HEK293 (cell line): ENCODE data around the gene LONRF2.

Experiments
- GLI4 ChIP-seq: fragments of 450-650 bp; formaldehyde crosslinking; IDR thresholded peaks from 2 replicates; pipeline ENCODE4 v1.5.1; 2016; ENCODE audit warnings: missing biosample characterization, missing genetic modification characterization
- IKZF3 ChIP-seq: fragments of 450-650 bp; IDR thresholded peaks from 2 replicates; pipeline ENCODE4 v1.5.0; 2018; ENCODE audit warnings: missing biosample characterization, mild to moderate bottlenecking, missing genetic modification characterization, moderate library complexity
- KLF1 ChIP-seq: fragments of 450-650 bp; formaldehyde crosslinking; IDR thresholded peaks from 2 replicates; pipeline ENCODE4 v1.5.1; 2016; ENCODE audit warnings: missing biosample characterization, missing genetic modification characterization
- MEIS1 ChIP-seq: sonication (generic); formaldehyde crosslinking; IDR thresholded peaks from 2 replicates; pipeline ENCODE4 v1.8.1; 2022; ENCODE audit warnings: missing genetic modification reagents, mild to moderate bottlenecking, borderline replicate concordance
- OVOL3 ChIP-seq: fragments of 450-650 bp; formaldehyde crosslinking; IDR thresholded peaks from 2 replicates; pipeline ENCODE4 v1.5.1; 2016; ENCODE audit warnings: missing biosample characterization, missing genetic modification characterization
- REPIN1 ChIP-seq: fragments of 450-650 bp; formaldehyde crosslinking; IDR thresholded peaks from 2 replicates; pipeline ENCODE4 v1.5.1; 2017; ENCODE audit warnings: missing biosample characterization, missing genetic modification characterization, low read depth
- SCRT1 ChIP-seq: fragments of 450-650 bp; formaldehyde crosslinking; IDR thresholded peaks from 2 replicates; pipeline ENCODE4 v1.5.1; 2016; ENCODE audit warnings: missing biosample characterization, missing genetic modification characterization, borderline replicate concordance
- SP2 ChIP-seq: fragments of 450-650 bp; formaldehyde crosslinking; IDR thresholded peaks from 2 replicates; pipeline ENCODE4 v1.5.1; 2016; ENCODE audit warnings: missing biosample characterization, missing genetic modification characterization
- SP3 ChIP-seq: fragments of 450-650 bp; formaldehyde crosslinking; IDR thresholded peaks from 2 replicates; pipeline ENCODE4 v1.5.1; 2016; ENCODE audit warnings: missing biosample characterization, missing genetic modification characterization
- TRIM28 ChIP-seq: IDR thresholded peaks from 2 replicates; pipeline ENCODE4 v1.6.1; 2011; ENCODE audit warnings: low read length, control low read depth, borderline replicate concordance
- ZBTB48 ChIP-seq: fragments of 450-650 bp; formaldehyde crosslinking; IDR thresholded peaks from 2 replicates; pipeline ENCODE4 v1.5.1; 2016; ENCODE audit warnings: missing biosample characterization, missing genetic modification characterization
- ZBTB8A ChIP-seq: fragments of 450-650 bp; formaldehyde crosslinking; IDR thresholded peaks from 2 replicates; pipeline ENCODE4 v1.5.1; 2016; ENCODE audit warnings: missing biosample characterization, missing genetic modification characterization
- ZIC2 ChIP-seq: fragments of 450-650 bp; formaldehyde crosslinking; IDR thresholded peaks from 2 replicates; pipeline ENCODE4 v1.5.1; 2016; ENCODE audit warnings: missing biosample characterization, missing genetic modification characterization
- ZNF140 ChIP-seq: fragments of 450-650 bp; formaldehyde crosslinking; IDR thresholded peaks from 2 replicates; pipeline ENCODE4 v1.5.1; 2016; ENCODE audit warnings: missing biosample characterization, missing genetic modification characterization
- ZNF184 ChIP-seq: fragments of 450-650 bp; IDR thresholded peaks from 2 replicates; pipeline ENCODE4 v1.5.1; 2018; ENCODE audit warnings: missing biosample characterization, mild to moderate bottlenecking, missing genetic modification characterization
- ZNF214 ChIP-seq: fragments of 450-650 bp; formaldehyde crosslinking; IDR thresholded peaks from 2 replicates; pipeline ENCODE4 v1.5.1; 2017; ENCODE audit warnings: missing biosample characterization, mild to moderate bottlenecking, missing genetic modification characterization, borderline replicate concordance
- ZNF239 ChIP-seq: fragments of 450-650 bp; formaldehyde crosslinking; IDR thresholded peaks from 2 replicates; pipeline ENCODE4 v1.5.1; 2016; ENCODE audit warnings: missing biosample characterization, missing genetic modification characterization
- ZNF311 ChIP-seq: fragments of 450-650 bp; formaldehyde crosslinking; IDR thresholded peaks from 2 replicates; pipeline ENCODE4 v1.5.1; 2017; ENCODE audit warnings: missing biosample characterization, missing genetic modification characterization, borderline replicate concordance
- ZNF341 ChIP-seq: fragments of 450-650 bp; formaldehyde crosslinking; IDR thresholded peaks from 2 replicates; pipeline ENCODE4; 2016; ENCODE audit warnings: low read depth, missing biosample characterization, missing genetic modification characterization
- ZNF433 ChIP-seq: fragments of 450-650 bp; formaldehyde crosslinking; IDR thresholded peaks from 2 replicates; pipeline ENCODE4 v1.5.1; 2016; ENCODE audit warnings: missing biosample characterization, missing genetic modification characterization, low read depth
- ZNF48 ChIP-seq: fragments of 450-650 bp; formaldehyde crosslinking; IDR thresholded peaks from 2 replicates; pipeline ENCODE4 v1.5.1; 2016; ENCODE audit warnings: missing biosample characterization, missing genetic modification characterization
- ZNF560 ChIP-seq: fragments of 450-650 bp; formaldehyde crosslinking; IDR thresholded peaks from 2 replicates; pipeline ENCODE4 v1.5.1; 2017; ENCODE audit warnings: missing biosample characterization, missing genetic modification characterization, borderline replicate concordance
- ZNF596 ChIP-seq: fragments of 450-650 bp; IDR thresholded peaks from 2 replicates; pipeline ENCODE4 v1.5.0; 2018; ENCODE audit warnings: missing biosample characterization, mild to moderate bottlenecking, missing genetic modification characterization, moderate library complexity
- ZNF600 ChIP-seq: fragments of 450-650 bp; formaldehyde crosslinking; IDR thresholded peaks from 2 replicates; pipeline ENCODE4 v1.5.1; 2016; ENCODE audit warnings: missing biosample characterization, missing genetic modification characterization
- ZNF621 ChIP-seq: fragments of 450-650 bp; formaldehyde crosslinking; IDR thresholded peaks from 2 replicates; pipeline ENCODE4 v1.5.1; 2017; ENCODE audit warnings: missing biosample characterization, missing genetic modification characterization
- ZNF645 ChIP-seq: fragments of 450-650 bp; formaldehyde crosslinking; IDR thresholded peaks from 2 replicates; pipeline ENCODE4; 2016; ENCODE audit warnings: missing biosample characterization, missing genetic modification characterization
- ZNF747 ChIP-seq: fragments of 450-650 bp; formaldehyde crosslinking; IDR thresholded peaks from 2 replicates; pipeline ENCODE4 v1.5.1; 2016; ENCODE audit warnings: missing biosample characterization, missing genetic modification characterization
- ZNF76 ChIP-seq: fragments of 450-650 bp; formaldehyde crosslinking; IDR thresholded peaks from 2 replicates; pipeline ENCODE4; 2016; ENCODE audit warnings: low read depth, missing biosample characterization, missing genetic modification characterization, borderline replicate concordance
- ZNF776 ChIP-seq: fragments of 450-650 bp; formaldehyde crosslinking; IDR thresholded peaks from 2 replicates; pipeline ENCODE4 v1.5.0; 2017; ENCODE audit warnings: missing biosample characterization, missing genetic modification characterization, borderline replicate concordance
- ZSCAN30 ChIP-seq: fragments of 450-650 bp; IDR thresholded peaks from 2 replicates; pipeline ENCODE4 v1.5.1; 2018; ENCODE audit warnings: missing biosample characterization, mild to moderate bottlenecking, missing genetic modification characterization, moderate library complexity
- ZSCAN4 ChIP-seq: fragments of 450-650 bp; formaldehyde crosslinking; IDR thresholded peaks from 2 replicates; pipeline ENCODE4 v1.5.1; 2017; ENCODE audit warnings: missing biosample characterization, missing genetic modification characterization
- TF ChIP-seq, protein P1 (sequence below): fragments of 450-650 bp; formaldehyde crosslinking; IDR thresholded peaks from 2 replicates; pipeline ENCODE4 v1.5.1; 2016; ENCODE audit warnings: missing biosample characterization, missing genetic modification characterization, low read depth
- TF ChIP-seq, protein P2 (sequence below): fragments of 450-650 bp; formaldehyde crosslinking; IDR thresholded peaks from 2 replicates; pipeline ENCODE4 v1.5.1; 2016; ENCODE audit warnings: missing biosample characterization, missing genetic modification characterization, borderline replicate concordance
- TF ChIP-seq, protein P3 (sequence below): fragments of 450-650 bp; formaldehyde crosslinking; IDR thresholded peaks from 2 replicates; pipeline ENCODE4 v1.5.1; 2017; ENCODE audit warnings: missing biosample characterization, missing genetic modification characterization

The LONRF2 gene

DNA sequence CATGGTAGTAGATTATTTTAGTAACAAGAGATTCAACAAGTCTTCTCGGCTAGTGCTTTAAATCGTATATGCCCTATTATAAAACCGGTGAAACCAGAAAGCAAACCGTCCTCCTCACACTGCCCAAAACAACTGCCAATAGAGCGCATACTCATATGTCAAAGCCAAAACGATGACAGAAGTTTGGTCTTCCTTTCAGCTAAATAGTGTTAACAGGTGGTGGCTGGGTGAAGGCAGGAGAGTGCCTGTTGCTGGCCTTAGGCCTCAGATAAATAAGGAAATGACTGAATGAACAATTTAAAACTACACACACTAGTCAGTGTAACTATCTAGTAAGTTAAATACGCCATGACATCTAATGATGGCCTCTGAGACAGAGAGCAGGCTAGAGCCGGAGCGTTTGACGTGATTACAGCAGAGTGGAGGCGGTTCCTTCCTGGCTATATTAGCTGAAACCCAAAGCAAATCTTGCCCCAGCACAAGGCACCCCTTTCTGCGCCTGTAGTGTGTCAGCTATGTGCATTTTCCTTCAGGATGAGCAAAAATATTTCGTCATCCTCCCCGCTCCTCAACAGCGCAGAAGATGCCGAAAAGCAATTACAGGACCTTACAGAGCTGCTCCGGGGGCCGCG is 1.6 kb downstream of the LONRF2 start (continued):
- no peak for TF ChIP-seq KLF1 (tag by site-specific recombination)
- TF ChIP-seq ZNF433 (tag by site-specific recombination) = no peak
- TF ChIP-seq ZNF48 (tag by site-specific recombination) = no peak
- no peak for TF ChIP-seq ZNF560 (tag by site-specific recombination)
- TF ChIP-seq ZNF621 (tag by site-specific recombination) = no peak
- no peak for TF ChIP-seq GLI4 (tag by site-specific recombination)
- TF ChIP-seq SP3 (tag by site-specific recombination) = 0 out of 2 replicates have a peak, but pooled peaks have one; percentile 22
- TF ChIP-seq ZNF776 (tag by site-specific recombination) = no peak
- TF ChIP-seq ZIC2 (tag by site-specific recombination) = no peak
- peak; percentile 53 for TF ChIP-seq ZNF341 (tag by site-specific recombination)
- TF ChIP-seq SP2 = no peak
- TF ChIP-seq, protein P1, sequence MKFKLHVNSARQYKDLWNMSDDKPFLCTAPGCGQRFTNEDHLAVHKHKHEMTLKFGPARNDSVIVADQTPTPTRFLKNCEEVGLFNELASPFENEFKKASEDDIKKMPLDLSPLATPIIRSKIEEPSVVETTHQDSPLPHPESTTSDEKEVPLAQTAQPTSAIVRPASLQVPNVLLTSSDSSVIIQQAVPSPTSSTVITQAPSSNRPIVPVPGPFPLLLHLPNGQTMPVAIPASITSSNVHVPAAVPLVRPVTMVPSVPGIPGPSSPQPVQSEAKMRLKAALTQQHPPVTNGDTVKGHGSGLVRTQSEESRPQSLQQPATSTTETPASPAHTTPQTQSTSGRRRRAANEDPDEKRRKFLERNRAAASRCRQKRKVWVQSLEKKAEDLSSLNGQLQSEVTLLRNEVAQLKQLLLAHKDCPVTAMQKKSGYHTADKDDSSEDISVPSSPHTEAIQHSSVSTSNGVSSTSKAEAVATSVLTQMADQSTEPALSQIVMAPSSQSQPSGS (tag by site-specific recombination) = 0 out of 2 replicates have a peak, but pooled peaks have one; percentile 6
- no peak for TF ChIP-seq ZNF140
- TF ChIP-seq ZNF596 = no peak
- TF ChIP-seq ZBTB8A (tag by site-specific recombination) = peak; percentile 47
- TF ChIP-seq ZBTB48 (tag by site-specific recombination) = no peak
- TF ChIP-seq, protein P2, sequence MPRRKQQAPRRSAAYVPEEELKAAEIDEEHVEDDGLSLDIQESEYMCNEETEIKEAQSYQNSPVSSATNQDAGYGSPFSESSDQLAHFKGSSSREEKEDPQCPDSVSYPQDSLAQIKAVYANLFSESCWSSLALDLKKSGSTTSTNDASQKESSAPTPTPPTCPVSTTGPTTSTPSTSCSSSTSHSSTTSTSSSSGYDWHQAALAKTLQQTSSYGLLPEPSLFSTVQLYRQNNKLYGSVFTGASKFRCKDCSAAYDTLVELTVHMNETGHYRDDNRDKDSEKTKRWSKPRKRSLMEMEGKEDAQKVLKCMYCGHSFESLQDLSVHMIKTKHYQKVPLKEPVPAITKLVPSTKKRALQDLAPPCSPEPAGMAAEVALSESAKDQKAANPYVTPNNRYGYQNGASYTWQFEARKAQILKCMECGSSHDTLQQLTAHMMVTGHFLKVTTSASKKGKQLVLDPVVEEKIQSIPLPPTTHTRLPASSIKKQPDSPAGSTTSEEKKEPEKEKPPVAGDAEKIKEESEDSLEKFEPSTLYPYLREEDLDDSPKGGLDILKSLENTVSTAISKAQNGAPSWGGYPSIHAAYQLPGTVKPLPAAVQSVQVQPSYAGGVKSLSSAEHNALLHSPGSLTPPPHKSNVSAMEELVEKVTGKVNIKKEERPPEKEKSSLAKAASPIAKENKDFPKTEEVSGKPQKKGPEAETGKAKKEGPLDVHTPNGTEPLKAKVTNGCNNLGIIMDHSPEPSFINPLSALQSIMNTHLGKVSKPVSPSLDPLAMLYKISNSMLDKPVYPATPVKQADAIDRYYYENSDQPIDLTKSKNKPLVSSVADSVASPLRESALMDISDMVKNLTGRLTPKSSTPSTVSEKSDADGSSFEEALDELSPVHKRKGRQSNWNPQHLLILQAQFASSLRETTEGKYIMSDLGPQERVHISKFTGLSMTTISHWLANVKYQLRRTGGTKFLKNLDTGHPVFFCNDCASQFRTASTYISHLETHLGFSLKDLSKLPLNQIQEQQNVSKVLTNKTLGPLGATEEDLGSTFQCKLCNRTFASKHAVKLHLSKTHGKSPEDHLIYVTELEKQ (tag by site-specific recombination) = no peak
- TF ChIP-seq MEIS1 (CRISPR knock-in tag) = no peak
- TF ChIP-seq REPIN1 = no peak
- TF ChIP-seq ZNF76 (tag by site-specific recombination) = no peak
- TF ChIP-seq OVOL3 = no peak
- TF ChIP-seq, protein P3, sequence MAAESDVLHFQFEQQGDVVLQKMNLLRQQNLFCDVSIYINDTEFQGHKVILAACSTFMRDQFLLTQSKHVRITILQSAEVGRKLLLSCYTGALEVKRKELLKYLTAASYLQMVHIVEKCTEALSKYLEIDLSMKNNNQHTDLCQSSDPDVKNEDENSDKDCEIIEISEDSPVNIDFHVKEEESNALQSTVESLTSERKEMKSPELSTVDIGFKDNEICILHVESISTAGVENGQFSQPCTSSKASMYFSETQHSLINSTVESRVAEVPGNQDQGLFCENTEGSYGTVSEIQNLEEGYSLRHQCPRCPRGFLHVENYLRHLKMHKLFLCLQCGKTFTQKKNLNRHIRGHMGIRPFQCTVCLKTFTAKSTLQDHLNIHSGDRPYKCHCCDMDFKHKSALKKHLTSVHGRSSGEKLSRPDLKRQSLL (tag by site-specific recombination) = no peak
- no peak for TF ChIP-seq ZNF747 (tag by site-specific recombination)
- TF ChIP-seq ZNF311 (tag by site-specific recombination) = no peak
- peak; percentile 98 for TF ChIP-seq SCRT1 (tag by site-specific recombination)
- TF ChIP-seq ZNF239 (tag by site-specific recombination) = no peak
- no peak for TF ChIP-seq IKZF3 (tag by site-specific recombination)
- TF ChIP-seq ZNF184 = no peak
- TF ChIP-seq ZNF600 (tag by site-specific recombination) = no peak
- 0 out of 2 replicates have a peak, but pooled peaks have one; percentile 35 for TF ChIP-seq TRIM28
- TF ChIP-seq ZSCAN4 (tag by site-specific recombination) = 0 out of 2 replicates have a peak, but pooled peaks have one; percentile 8
- no peak for TF ChIP-seq ZSCAN30
- no peak for TF ChIP-seq ZNF645 (tag by site-specific recombination)
- no peak for TF ChIP-seq ZNF214
